Measurements from ENCODE around the gene ASNS. TPM values are rescaled to one million over a fixed set of nuclear protein-coding genes. Genes with fewer than 3 reads are reported as not detected.

The ASNS gene
- polyA plus RNA-seq, 1 donor = 12.3 TPM

DNA sequence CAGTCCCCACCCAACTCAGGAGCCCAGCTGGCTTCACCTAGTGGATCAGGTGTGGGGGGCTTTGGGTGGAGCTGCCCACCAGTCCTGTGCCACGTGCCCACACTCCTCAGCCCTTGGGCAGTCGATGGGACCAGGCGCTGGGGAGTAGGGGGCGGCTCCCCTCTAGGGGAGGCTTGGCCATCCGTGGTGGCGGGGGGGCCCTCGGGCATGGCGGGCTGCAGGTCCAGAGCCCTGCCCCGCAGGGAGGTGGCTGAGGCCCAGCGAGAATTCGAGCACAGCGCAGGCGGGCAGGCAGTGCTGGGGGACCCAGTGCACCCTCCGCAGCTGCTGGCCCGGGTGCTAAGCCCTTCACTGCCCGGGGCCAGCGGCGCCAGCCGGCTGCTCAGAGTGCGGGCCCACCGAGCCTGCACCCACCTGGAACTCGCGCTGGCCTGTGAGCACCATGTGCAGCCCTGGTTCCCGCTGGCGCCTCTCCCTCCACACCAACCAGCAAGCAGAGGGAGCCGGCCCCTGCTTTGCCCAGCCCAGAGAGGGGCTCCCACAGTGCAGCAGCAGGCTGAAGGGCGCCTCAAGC lies 29.3 kb downstream of the ASNS start:
- DNase-seq (ENCODE audit: low read depth) = no peak

- no peak for DNase-seq (ENCODE audit: low read depth)
Observed at GRCh38 chr7:97842006-97842405, 30.2 kb downstream of the ASNS start.

GRCh38 chr7:97835296-97836138 lies 36.7 kb downstream of the ASNS start:
- peak; percentile 35 for DNase-seq (ENCODE audit: low read depth)

DNA sequence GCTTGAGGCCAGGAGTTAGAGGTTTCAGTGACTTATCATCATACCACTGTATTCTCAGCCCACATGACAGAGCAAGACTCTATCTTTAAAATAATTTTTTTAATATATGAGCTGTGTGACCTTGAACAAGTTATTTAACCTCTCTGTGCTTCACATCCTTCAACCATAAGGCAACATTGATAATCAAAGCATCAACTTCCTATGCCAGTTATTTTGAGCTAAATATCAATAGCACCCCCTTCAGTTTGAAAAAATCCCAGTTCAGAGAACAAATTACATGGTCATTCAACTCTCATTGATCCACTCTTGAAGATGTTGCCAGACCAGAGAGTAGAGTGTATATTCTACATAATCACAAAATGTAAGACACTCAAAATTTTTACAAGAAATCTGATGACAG lies 53.0 kb downstream of the ASNS start:
- DNase-seq (ENCODE audit: low read depth) = no peak

GRCh38 chr7:97818066-97818663 lies 54.0 kb downstream of the ASNS start:
- no peak for DNase-seq (ENCODE audit: low read depth)

Other genes with a start within 250 kb of the ASNS start
- gene TAC1, start 140.3 kb downstream of the ASNS start, polyA plus RNA-seq (ENCODE audit: insufficient read length) = 1.1 TPM
- gene OCM2, start 117.8 kb upstream of the ASNS start, polyA plus RNA-seq (ENCODE audit: insufficient read length) = not detected
- 6.6 TPM for gene LMTK2, start 234.5 kb upstream of the ASNS start, polyA plus RNA-seq (ENCODE audit: insufficient read length)